Stimulated activated CD8-positive, alpha-beta memory T cell treated with anti-CD3 and anti-CD28 coated beads, Interleukin-12 subunit alpha, Interleukin-12 subunit beta, amount 100 ng/mL, for 24 hours (primary cell): ENCODE data around the gene ZCCHC13.
"Not testable (repeated sequence)": the region's sequence is repeated elsewhere in the genome, so short reads cannot be mapped to it uniquely, and the experiment has no call there.

ENCODE experiments used
- DNase-seq: peaks from one replicate; pipeline ENCODE4 v3.0.0-alpha.2; 2020; ENCODE audit errors: extremely low read depth

Gene ZCCHC13

DNA sequence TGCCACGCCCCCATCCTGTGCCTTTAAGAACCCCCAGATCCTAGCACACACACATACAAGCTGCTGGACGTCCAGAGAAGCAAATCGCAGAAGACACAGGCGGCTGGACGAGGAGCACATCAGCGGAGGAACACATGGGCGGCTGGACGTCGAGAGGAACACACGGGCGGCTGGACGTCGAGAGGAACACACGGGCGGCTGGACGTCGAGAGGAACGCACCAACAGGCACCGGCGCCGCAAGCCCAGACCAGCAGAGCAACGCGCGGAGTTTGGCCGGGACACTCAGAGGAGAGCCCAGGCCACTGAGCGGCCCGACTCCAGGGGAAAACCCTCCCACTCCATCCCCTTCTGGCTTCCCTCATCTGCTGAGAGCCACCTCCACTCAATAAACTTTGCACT lies 17.2 kb downstream of the ZCCHC13 start:
- DNase-seq, result no peak

DNA sequence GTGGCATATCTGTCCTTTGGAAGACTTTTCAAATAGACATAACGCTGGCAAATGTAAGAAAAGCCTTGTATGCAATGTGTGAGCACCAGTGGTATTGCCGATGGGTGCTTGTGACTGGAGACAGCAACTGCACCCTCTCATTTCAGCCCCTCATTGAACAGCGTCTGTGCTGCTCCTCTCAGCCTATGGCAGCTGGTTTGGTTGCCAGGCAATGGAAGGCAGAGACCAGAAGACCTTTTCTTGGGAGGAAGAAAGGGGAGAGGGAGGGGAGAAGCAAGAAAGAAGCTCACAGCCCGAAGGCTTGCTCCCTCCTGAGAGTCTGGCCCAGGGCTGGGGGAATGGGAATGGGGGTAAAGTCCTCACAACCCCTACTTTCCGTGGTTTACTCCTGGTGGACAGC lies 20.2 kb downstream of the ZCCHC13 start:
- DNase-seq, result no peak

- no peak for DNase-seq
Observed at GRCh38 chrX:74325130-74326059, 21.4 kb downstream of the ZCCHC13 start.

- no peak for DNase-seq
Observed at GRCh38 chrX:74338852-74339251, 34.9 kb downstream of the ZCCHC13 start.

DNA sequence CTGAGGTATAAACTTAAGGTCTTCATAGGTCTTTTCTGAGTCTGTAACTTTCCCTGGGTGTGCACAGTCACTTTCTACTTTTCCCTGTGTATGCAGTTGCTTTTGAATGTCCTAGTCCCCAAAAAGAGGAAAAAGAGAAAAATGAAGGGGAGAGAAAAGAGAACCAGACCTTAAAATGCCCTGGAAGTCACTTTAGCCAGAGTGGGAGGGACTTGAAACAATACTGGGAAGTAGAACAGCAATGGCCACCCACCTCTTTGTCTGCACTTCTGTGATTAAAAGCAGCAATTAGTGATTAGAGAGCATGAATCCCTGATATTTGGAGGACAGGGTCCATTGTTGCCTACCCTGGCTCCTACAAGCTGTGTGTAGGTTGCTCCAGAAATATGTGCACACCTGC lies 36.1 kb downstream of the ZCCHC13 start:
- DNase-seq, result no peak

DNA sequence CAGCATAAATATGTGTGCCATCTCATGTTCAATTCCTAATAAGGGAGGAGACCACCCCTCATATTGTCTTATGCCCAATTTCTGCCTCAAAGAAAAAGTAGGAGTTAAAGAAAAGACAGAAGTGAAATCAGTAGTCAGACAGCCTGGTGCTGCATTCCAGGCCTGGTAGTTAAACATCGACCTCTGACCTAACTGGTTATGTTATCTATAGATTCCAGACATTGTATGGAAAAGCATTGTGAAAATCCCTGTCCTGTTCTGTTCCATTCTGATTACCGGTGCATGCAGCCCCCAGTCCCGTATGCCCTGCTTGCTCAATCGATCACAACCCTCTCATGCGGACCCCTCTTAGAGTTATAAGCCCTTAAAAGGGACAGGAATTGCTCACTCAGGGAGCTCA lies 38.2 kb downstream of the ZCCHC13 start:
- not testable (repeated sequence) for DNase-seq

DNA sequence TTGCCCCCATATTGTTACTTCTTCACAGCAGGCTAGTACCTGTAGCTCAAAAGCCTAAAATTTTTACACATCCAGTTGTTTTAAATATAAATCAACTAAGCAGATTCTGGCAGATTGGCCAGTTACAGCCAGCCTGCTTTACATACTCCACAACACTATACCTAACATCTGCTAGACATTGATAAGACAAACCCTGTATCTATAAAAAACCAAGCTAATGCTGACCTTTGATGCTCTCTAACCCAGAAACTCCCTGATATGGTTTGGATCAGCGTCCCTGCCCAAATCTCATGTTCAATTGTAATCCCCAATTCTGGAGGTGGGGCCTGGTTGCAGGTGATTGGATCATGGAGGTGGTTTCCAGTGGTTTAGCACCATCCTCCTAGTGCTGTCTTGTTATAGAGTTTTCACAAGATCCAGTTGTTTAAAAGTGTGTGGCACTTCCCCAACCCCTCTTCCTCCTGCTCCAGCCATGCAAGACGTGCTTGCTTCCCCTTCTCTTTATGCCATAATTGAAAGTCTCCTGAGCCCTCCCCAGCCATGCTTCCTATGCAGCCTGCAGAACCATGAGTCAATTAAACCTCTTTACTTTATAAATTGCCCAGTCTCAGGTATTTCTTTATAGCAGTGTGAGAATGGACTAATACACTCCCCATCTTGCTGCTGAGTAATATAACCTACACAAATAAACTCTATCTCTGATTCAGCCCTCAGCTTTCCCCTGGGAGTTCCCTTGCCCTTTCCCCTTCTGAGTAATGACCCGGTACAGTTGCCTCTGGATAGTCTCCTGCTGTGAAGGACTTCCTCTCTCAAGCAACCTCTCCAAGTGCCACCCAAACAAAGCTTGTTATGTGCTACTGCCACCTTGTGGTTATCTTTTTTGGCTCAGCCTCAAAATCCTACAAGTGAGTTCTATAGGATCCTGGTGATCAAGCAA lies 39.6 kb downstream of the ZCCHC13 start:
- DNase-seq, result no peak

GRCh38 chrX:74344280-74344622 lies 40.3 kb downstream of the ZCCHC13 start:
- DNase-seq, result no peak

GRCh38 chrX:74346088-74346487 lies 42.1 kb downstream of the ZCCHC13 start:
- DNase-seq, result no peak

GRCh38 chrX:74349387-74349786 lies 45.4 kb downstream of the ZCCHC13 start:
- no peak for DNase-seq

DNA sequence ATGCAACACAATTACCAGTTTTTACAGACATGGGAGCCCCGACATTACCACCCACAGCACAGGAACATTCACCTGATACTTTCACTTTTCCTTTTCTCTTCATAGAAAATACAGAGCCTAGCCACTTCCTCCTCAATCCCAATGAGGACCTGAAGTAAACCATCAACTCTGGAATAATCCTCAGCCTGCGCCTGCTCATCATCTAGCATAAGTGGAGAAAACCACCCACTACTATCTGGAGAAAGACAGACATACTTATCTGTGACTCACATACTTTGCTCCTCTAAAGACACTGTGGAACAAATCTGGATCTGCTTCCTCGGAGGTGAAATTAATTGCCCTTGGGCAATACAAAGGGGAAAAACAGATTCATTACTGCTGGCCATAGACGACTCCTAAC lies 47.8 kb downstream of the ZCCHC13 start:
- DNase-seq, result no peak

DNA sequence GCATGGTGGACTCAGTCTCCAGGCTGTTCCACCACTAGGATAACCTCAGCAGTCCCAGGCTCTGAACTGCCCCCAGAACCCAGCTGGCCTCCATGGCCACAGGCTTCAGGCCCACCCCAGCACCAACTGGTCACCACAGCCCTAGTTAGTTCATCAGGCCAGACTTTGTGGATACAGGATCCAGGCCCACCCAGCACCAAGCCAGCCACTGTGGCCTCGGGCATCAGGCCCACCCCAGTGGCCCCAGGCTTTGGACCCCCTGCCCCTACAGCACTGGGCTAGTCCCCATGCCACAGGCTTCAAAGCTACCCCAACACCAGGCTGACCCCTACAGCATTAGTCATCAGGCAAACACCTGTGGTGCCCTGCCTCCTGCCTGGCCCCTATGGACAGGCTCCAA lies 50.0 kb downstream of the ZCCHC13 start:
- DNase-seq, result no peak
